ENCODE results near the gene TRIM45.

GRCh38 chr1:117107364-117107763 lies 14.2 kb downstream of the TRIM45 start:
- TF ChIP-seq, protein P1, sequence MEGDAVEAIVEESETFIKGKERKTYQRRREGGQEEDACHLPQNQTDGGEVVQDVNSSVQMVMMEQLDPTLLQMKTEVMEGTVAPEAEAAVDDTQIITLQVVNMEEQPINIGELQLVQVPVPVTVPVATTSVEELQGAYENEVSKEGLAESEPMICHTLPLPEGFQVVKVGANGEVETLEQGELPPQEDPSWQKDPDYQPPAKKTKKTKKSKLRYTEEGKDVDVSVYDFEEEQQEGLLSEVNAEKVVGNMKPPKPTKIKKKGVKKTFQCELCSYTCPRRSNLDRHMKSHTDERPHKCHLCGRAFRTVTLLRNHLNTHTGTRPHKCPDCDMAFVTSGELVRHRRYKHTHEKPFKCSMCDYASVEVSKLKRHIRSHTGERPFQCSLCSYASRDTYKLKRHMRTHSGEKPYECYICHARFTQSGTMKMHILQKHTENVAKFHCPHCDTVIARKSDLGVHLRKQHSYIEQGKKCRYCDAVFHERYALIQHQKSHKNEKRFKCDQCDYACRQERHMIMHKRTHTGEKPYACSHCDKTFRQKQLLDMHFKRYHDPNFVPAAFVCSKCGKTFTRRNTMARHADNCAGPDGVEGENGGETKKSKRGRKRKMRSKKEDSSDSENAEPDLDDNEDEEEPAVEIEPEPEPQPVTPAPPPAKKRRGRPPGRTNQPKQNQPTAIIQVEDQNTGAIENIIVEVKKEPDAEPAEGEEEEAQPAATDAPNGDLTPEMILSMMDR (IDR thresholded peaks at IDR 0.05; ENCODE audit: low read depth, low read length): no peak
- no peak for TF ChIP-seq EZH2phosphoT487 (IDR thresholded peaks at IDR 0.05; ENCODE audit: low read depth)

All from OCI-LY3 (cell line).